Muscle layer of colon (tissue), 2 donors: Measurements from ENCODE around the gene LARP7.
"Not testable (repeated sequence)": the region's sequence is repeated elsewhere in the genome, so short reads cannot be mapped to it uniquely, and the experiment has no call there.

ENCODE experiments used
- H3K27ac ChIP-seq: one replicate; pipeline ENCODE4 v1.7.0; 2013; ENCODE audit warnings: low read depth, mild to moderate bottlenecking, low read length, moderate library complexity
- H3K27me3 ChIP-seq, 2 donors: one replicate each; pipeline ENCODE4 v1.7.0; 2013; ENCODE audit warnings: low read length in 2 of 2, mild to moderate bottlenecking in 2 of 2; ENCODE audit not compliant: insufficient read depth in 2 of 2, control insufficient read depth in 1 of 2
- H3K36me3 ChIP-seq: one replicate; pipeline ENCODE4 v1.7.0; 2013; ENCODE audit warnings: mild to moderate bottlenecking, low read length; ENCODE audit not compliant: insufficient read depth
- H3K4me1 ChIP-seq: one replicate; pipeline ENCODE4 v1.7.0; 2013; ENCODE audit warnings: mild to moderate bottlenecking, low read length; ENCODE audit not compliant: insufficient read depth
- H3K4me3 ChIP-seq, 2 donors: one replicate each; pipeline ENCODE4 v1.7.0; 2013; ENCODE audit warnings: low read length in 2 of 2, low read depth in 1 of 2, mild to moderate bottlenecking in 1 of 2, moderate library complexity in 1 of 2
- H3K9ac ChIP-seq: one replicate; pipeline ENCODE4 v1.7.0; 2013; ENCODE audit warnings: low read length
- H3K9me3 ChIP-seq: one replicate; pipeline ENCODE4 v1.7.0; 2013; ENCODE audit warnings: mild to moderate bottlenecking, low read length
- donor health status: abdominal sarcoma.
- donor health status: Adenocarcinoma of cecum.

LARP7 gene

DNA sequence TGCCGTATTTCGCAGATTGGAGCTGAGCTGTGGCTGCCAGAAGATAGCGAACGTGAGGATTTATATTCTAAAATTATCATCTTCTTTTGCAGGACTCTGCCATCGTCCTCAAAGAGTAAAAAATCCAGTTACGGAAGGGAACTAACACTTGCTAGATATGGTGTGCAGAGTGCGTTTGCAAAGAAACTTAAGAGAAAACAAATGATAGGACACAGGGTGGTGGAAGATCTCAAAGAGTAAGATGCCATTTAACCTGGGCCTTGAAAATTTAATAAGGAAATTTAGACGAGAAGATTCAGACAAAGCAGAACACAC lies 566 bp downstream of the LARP7 start:
- Histone ChIP-seq H3K9ac (peak overlapping the region; percentile 76), H3K4me3 (peak overlapping the region; percentile 59 to 95), H3K36me3 (no peaks in the 10 kb centered on the region), H3K4me1 (peaks cover 19% of the 10 kb centered on the region), H3K27ac (peak overlapping the region; percentile 92), H3K27me3 (no peaks in the 10 kb centered on the region), H3K9me3 (no peaks in the 10 kb centered on the region)

GRCh38 chr4:112642526-112642925 lies 5.6 kb downstream of the LARP7 start:
- Histone ChIP-seq H3K4me1 (peaks cover 12% of the 10 kb centered on the region), H3K9ac (no peak overlapping the region), H3K9me3 (no peaks in the 10 kb centered on the region), H3K27me3 (no peaks in the 10 kb centered on the region), H3K36me3 (peaks cover 23% of the 10 kb centered on the region), H3K27ac (no peak overlapping the region), H3K4me3 (no peak overlapping the region)

- not testable (repeated sequence) for H3K9me3 ChIP-seq, H3K4me1 ChIP-seq, H3K9ac ChIP-seq, H3K27ac ChIP-seq, H3K4me3 ChIP-seq, H3K27me3 ChIP-seq
- peaks cover 38% of the 10 kb centered on the region for H3K36me3 ChIP-seq
Observed at GRCh38 chr4:112644595-112645535, 7.9 kb downstream of the LARP7 start.

DNA sequence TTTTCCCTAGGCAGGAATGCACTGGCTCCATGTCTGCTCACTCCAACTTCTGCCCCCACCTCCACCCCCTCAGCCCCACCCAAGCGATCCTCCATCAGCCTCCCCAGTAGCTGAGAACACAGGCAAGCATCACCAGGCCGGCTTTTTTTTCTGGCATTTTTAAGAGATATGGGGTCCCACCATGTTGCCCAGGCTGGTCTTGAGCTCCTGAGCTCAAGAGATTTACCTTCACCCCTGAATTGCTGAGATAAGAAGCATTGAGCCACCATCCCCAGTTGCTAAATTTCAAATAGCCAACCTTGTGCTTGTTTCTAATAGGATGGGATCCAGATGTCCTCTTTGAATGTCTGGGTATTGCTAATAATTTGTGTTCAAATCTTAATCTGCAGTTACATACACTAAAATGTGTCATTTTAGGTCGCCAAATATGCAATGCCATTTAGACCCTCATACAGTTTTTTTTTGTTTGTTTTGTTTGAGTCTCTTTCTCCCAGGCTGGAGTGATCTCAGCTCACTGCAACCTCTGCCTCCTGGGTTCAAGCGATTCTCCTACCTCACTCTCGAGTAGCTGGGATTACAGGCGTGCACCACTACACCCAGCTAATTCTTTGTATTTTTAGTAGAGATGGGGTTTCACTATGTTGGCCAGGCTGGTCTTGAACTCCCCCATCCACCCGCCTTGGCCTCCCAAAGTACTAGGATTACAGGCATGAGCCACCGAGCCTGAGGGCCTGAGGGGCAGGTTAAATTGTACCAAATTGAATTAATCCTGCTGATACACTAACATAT lies 8.8 kb downstream of the LARP7 start:
- no peak overlapping the region for H3K4me3 ChIP-seq
- H3K9me3 ChIP-seq = no peaks in the 10 kb centered on the region
- H3K27ac ChIP-seq = no peak overlapping the region
- no peaks in the 10 kb centered on the region for H3K4me1 ChIP-seq
- H3K27me3 ChIP-seq = no peaks in the 10 kb centered on the region
- no peak overlapping the region for H3K9ac ChIP-seq
- H3K36me3 ChIP-seq = peaks cover 43% of the 10 kb centered on the region

GRCh38 chr4:112646632-112647537 lies 9.9 kb downstream of the LARP7 start:
- peaks cover 53% of the 10 kb centered on the region for H3K36me3 ChIP-seq
- no peak overlapping the region for H3K9ac ChIP-seq
- no peaks in the 10 kb centered on the region for H3K27me3 ChIP-seq
- no peak overlapping the region for H3K27ac ChIP-seq
- no peaks in the 10 kb centered on the region for H3K4me1 ChIP-seq
- H3K4me3 ChIP-seq = no peak overlapping the region
- no peaks in the 10 kb centered on the region for H3K9me3 ChIP-seq

DNA sequence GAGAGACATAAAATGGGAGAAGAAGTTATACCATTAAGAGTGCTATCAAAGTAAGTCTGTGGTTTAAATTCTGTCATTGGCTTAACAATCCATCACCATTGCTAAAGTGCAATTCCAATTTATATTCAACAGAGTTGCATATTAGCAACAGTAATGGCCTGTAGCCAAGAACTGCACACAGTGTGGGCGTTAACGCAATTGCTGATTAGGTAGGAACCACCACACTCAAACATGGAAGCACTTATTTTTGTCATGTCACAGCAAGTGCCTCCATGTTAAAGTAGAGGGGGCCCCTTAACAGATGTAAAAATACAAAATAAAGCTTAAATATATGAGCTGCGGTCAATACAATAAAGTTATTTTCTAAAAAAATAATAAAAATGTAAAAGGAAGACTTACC lies 10.8 kb downstream of the LARP7 start:
- H3K9me3 ChIP-seq = no peaks in the 10 kb centered on the region
- H3K27me3 ChIP-seq = no peaks in the 10 kb centered on the region
- H3K36me3 ChIP-seq = peaks cover 53% of the 10 kb centered on the region
- H3K4me3 ChIP-seq = no peak overlapping the region
- H3K27ac ChIP-seq = no peak overlapping the region
- no peaks in the 10 kb centered on the region for H3K4me1 ChIP-seq
- H3K9ac ChIP-seq = no peak overlapping the region

- no peak overlapping the region for H3K9ac ChIP-seq
- H3K36me3 ChIP-seq = peaks cover 53% of the 10 kb centered on the region
Observed at GRCh38 chr4:112648263-112649054, 11.5 kb downstream of the LARP7 start.

DNA sequence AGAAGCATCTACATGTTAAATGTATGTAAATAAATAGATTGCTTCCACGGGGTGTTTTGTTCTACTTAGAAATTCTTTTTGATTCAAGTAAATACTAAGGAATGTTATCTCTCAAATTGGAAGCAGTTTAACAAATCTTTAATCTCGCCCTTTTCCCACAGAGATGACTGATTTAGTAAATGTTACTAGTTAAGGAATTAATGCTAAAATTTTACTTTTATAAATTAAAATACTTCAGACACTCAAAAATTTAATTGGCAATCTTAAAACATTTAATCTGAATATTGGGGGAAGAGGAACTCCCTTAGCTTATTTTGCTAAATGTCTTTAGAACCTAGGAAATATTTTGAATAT lies 12.1 kb downstream of the LARP7 start:
- H3K27me3 ChIP-seq = no peaks in the 10 kb centered on the region
- H3K9ac ChIP-seq = no peak overlapping the region
- H3K36me3 ChIP-seq = peaks cover 57% of the 10 kb centered on the region
- no peak overlapping the region for H3K4me3 ChIP-seq
- H3K4me1 ChIP-seq = no peaks in the 10 kb centered on the region
- H3K27ac ChIP-seq = no peak overlapping the region
- H3K9me3 ChIP-seq = no peaks in the 10 kb centered on the region

More at GRCh38 chr4:112648263-112649054, 11.5 kb downstream of the LARP7 start:
- H3K9me3 ChIP-seq = no peaks in the 10 kb centered on the region
- no peaks in the 10 kb centered on the region for H3K27me3 ChIP-seq
- no peak overlapping the region for H3K4me3 ChIP-seq
- H3K4me1 ChIP-seq = no peaks in the 10 kb centered on the region
- no peak overlapping the region for H3K27ac ChIP-seq

GRCh38 chr4:112650332-112650731 lies 13.4 kb downstream of the LARP7 start:
- peaks cover 61% of the 10 kb centered on the region for H3K36me3 ChIP-seq
- no peak overlapping the region for H3K4me3 ChIP-seq
- H3K9me3 ChIP-seq = no peaks in the 10 kb centered on the region
- H3K9ac ChIP-seq = no peak overlapping the region
- no peaks in the 10 kb centered on the region for H3K4me1 ChIP-seq
- H3K27ac ChIP-seq = no peak overlapping the region
- no peaks in the 10 kb centered on the region for H3K27me3 ChIP-seq

- H3K36me3 ChIP-seq = peaks cover 56% of the 10 kb centered on the region
- H3K9ac ChIP-seq = no peak overlapping the region
Observed at GRCh38 chr4:112651641-112652040, 14.7 kb downstream of the LARP7 start.

More at GRCh38 chr4:112651641-112652040, 14.7 kb downstream of the LARP7 start:
- H3K27me3 ChIP-seq = no peaks in the 10 kb centered on the region
- no peaks in the 10 kb centered on the region for H3K9me3 ChIP-seq
- H3K27ac ChIP-seq = no peak overlapping the region
- no peak overlapping the region for H3K4me3 ChIP-seq
- H3K4me1 ChIP-seq = no peaks in the 10 kb centered on the region
